ENCODE data around the gene TUBGCP2.

GRCh38 chr10:133231244-133231945 lies 77.3 kb downstream of the TUBGCP2 start:
- TF ChIP-seq YY1 (tag by site-specific recombination; IDR thresholded peaks at IDR 0.05) (no peak), ZNF768 (tag by site-specific recombination; IDR thresholded peaks at IDR 0.05) (no peak), ZNF416 (tag by site-specific recombination; IDR thresholded peaks at IDR 0.05) (no peak), ZNF571 (tag by site-specific recombination; IDR thresholded peaks at IDR 0.05) (no peak), ZNF148 (tag by site-specific recombination; IDR thresholded peaks at IDR 0.05; ENCODE audit: borderline replicate concordance) (no peak), BCL11A (tag by site-specific recombination; IDR thresholded peaks at IDR 0.05; ENCODE audit: low read depth) (no peak), ZNF549 (tag by site-specific recombination; IDR thresholded peaks at IDR 0.05) (no peak), CTCF (tag by site-specific recombination; IDR thresholded peaks at IDR 0.05) (no peak), BCL11B (tag by site-specific recombination; IDR thresholded peaks at IDR 0.05; ENCODE audit: low read depth) (no peak), ZNF548 (tag by site-specific recombination; IDR thresholded peaks at IDR 0.05) (no peak), ZBTB20 (tag by site-specific recombination; IDR thresholded peaks at IDR 0.05) (no peak), ZNF596 (tag by site-specific recombination; IDR thresholded peaks at IDR 0.05) (no peak), ZNF211 (tag by site-specific recombination; IDR thresholded peaks at IDR 0.05; ENCODE audit: low read depth) (no peak), ZNF561 (tag by site-specific recombination; IDR thresholded peaks at IDR 0.05; ENCODE audit: borderline replicate concordance) (no peak)

Measured in HEK293 (cell line).